LoVo (cell line): ENCODE measurements around the gene AFDN.
"Not testable (repeated sequence)": the region's sequence is repeated elsewhere in the genome, so short reads cannot be mapped to it uniquely, and the experiment has no call there.

Experiments used
- DNase-seq: peaks from one replicate; pipeline ENCODE4 v3.0.0-alpha.2; 2016; ENCODE audit warnings: low spot score

The AFDN gene

GRCh38 chr6:168000198-168001028, 173.7 kb downstream of the AFDN start:
- DNase-seq: no peak

GRCh38 chr6:168001029-168001332, 174.3 kb downstream of the AFDN start:
- DNase-seq: no peak

DNA sequence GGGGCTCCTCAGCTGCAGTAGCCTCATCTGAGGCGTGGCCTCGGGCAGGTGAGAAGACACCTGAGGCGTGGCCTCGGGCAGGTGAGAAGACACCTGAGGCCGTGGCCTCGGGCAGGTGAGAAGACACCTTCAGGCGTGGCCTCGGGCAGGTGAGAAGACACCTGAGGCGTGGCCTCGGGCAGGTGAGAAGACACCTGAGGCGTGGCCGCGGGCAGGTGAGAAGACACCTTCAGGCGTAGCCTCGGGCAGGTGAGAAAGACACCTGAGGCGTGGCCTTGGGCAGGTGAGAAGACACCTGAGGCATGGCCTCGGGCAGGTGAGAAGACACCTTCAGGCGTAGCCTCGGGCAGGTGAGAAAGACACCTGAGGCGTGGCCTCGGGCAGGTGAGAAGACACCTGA, 174.8 kb downstream of the AFDN start:
- not testable (repeated sequence) for DNase-seq

GRCh38 chr6:168002804-168003203, 176.1 kb downstream of the AFDN start:
- no peak for DNase-seq

- no peak for DNase-seq
These were observed 177.3 kb downstream of the AFDN start for GRCh38 chr6:168004023-168004422.

DNA sequence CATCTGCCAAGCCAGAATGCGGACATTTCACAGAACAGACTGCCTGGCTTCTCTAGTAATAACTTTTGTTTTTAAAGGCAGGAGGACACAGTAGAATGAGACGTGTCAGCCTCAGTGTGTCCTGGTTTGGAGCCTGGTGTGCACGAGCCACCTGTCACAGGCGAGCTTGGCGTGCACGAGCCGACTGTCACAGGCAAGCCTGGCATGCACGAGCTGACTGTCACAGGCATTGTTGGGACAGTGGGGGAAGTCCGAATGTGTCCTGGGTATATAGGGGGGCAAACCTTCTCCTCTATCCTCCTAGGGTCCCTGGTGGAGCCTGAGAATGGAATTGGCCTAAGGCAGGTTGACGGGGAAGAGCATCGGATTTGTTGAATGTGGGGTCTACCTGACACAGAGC, 178.2 kb downstream of the AFDN start:
- DNase-seq: no peak

- no peak for DNase-seq
These were observed 179.1 kb downstream of the AFDN start for GRCh38 chr6:168005796-168006195.

- peak; percentile 91 for DNase-seq
These were observed 181.1 kb downstream of the AFDN start for GRCh38 chr6:168007592-168008338.

DNA sequence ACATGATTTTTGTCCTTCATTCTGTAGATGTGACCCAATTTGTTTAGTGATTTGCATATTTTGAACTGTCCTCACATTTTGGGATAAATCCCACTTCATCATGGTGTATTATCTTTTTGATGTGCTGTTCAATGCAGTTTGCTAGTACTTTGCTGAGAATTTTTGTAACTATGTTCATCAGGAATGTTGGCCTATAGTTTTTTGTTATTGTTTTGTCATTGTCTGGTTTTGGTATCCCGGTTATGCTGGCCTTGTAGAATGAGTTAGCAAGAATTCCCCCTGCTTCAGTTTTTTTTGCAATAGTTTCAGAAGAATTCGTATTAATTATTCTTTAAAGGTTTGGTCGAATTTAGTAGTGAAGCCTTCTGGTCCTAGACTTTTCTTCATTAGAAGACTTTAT, 182.6 kb downstream of the AFDN start:
- no peak for DNase-seq

- DNase-seq: no peak
These were observed 184.6 kb downstream of the AFDN start for GRCh38 chr6:168011291-168011690.

DNA sequence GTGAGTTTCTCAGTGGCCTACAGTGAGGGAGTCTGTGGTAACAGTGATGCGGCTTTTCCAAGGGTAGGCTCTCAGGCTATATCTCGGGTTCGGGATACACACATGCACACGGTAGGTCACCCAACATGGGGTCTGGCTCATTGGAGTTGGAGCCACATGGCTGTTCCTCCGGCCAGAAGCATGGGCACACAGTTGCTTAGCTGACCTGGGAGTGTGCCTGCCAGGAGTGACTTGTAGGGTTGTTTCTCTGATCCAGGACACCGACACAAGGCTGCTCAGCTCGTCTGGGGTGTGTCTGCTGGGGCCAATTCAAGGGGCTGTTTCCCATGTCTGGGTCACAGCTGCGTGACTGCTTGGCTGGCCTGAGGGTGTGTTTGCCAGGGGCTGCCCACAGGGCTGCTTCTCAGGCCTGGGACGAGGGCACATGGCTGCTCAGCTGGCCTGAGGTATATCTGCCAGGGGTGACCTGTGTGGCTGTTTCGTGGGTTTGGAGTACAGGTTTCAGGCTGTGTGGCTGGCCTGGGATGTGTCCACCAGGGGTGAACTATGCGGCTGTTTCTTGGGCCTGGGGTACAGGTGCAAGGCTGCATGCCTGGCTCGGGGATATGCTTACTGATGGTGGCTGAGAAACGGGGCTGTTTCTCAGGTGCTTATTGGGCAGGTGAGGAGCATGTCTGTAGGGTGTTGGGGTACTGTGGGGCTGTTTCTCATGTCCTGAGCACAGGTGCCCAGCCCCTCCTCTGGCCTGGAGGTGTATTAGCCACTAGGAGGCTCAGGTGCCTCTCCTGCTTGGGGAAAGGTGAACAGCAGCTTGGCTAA, 185.9 kb downstream of the AFDN start:
- DNase-seq: no peak

GRCh38 chr6:168013250-168013915, 186.7 kb downstream of the AFDN start:
- no peak for DNase-seq

DNA sequence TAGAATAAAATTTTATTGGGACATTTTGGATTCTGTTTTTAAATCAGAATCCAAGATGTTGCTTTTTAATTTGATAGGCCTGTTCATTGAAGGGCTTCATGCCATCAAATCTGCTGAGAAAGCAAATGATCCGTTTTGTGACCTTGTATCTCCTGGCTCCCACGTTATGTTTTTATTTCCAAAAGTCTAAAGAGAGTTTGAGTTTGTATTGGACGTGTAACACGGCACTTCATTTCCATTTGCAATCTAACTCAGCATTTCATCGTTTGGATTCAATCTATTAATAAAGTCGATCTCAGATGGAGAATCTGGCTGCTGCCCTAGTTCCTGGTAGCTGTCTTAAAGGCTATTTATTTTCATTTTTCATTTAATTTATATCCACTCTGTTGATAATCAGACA, 187.7 kb downstream of the AFDN start:
- no peak for DNase-seq

DNA sequence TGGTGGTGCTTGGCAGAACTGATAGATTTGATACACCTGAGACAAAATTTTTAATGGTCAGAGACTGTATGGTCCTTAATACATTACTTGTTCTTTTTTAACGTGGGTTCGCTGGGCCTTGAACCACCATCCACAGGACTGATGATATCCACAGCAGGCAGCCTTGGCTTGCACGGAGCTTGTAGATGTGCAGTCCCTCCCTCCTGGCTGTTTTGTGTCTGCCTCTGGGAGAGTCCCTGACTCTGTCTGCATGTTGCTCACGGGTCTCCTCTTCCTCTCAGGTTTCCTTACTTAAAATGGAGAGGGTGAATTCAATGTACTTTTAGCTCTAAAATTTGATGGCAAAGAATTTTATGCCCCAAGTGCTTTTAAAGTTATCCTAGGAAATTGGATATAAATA, 188.3 kb downstream of the AFDN start:
- no peak for DNase-seq

- no peak for DNase-seq
These were observed 188.9 kb downstream of the AFDN start for GRCh38 chr6:168015482-168016175.

GRCh38 chr6:168016176-168016620, 189.5 kb downstream of the AFDN start:
- DNase-seq: no peak

DNA sequence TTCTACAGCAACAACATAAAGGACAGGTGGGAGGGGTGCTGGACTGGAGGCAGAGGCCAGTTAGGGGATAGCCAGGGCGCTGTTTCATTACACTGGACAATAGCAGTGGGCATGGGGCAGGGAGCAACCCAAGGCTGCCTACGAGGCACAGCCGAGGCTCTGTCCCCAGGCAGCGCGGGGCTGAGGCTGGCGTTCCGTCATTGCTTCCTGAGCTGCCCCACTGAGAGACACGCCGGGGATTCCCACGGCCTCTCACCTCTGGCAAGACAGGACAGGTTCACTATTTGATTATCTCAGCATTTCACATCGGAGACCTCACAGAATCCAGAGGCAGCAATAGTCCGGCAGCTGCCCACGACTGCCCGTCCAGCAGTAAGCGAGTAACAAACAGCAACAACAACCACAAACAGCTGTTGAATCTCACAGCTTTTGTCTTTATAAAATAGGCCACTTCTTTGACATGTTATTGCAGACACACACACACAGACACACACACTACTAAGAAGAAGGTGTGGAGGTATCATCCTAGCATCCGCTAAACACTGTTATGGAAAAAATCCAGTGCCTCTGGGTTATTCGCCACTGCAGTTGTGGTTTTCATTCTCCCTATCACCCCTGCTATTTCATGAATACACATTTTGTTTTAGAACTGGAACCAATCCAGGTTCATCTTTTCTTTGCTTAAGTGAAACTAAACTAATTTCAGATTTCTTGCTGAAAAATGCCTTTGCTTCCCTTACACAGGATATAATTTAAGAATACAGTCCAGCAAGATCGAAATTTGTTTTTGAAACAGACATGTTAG, 190.2 kb downstream of the AFDN start:
- DNase-seq: no peak

DNA sequence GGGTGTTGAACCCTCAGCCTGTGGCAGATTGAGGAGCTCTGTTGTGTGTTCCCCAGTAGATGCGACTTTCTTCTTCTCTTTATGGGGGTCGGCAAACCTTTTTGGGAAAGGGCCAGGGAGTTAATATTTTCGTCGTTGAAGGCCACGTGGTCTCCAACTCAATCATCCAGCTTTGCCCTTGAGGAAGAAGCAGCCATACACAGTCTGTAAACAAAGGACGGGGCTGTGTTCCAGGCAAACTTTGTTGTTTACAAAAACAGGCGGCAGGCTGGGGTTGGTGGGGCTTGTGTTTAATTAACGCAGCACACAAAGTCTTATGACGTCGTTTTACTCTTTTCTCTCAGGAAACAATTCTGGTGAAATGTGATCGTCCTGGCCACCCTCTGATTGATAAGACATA, 190.9 kb downstream of the AFDN start:
- DNase-seq: no peak

DNA sequence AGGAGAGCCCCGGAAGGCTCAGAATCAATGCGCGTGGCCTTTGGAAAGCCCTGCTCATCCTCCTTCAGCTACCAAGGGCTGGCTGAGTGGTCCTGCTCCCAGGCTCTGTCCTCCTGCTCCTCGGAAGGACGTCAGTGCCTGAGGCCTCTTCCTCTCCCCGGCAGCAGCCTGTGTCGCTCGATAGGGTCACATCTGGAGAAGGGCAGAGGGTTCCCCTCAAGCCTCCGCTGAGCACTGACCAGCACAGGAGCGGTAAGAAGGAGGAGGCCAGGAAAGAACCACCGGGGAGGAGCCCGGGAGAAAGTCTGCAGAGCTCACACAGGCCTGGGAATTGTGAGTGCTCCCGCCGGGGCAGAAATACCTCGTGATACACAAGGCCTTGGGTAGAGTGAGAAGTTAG, 192.0 kb downstream of the AFDN start:
- DNase-seq: no peak

- no peak for DNase-seq
These were observed 193.5 kb downstream of the AFDN start for GRCh38 chr6:168020242-168020641.

DNA sequence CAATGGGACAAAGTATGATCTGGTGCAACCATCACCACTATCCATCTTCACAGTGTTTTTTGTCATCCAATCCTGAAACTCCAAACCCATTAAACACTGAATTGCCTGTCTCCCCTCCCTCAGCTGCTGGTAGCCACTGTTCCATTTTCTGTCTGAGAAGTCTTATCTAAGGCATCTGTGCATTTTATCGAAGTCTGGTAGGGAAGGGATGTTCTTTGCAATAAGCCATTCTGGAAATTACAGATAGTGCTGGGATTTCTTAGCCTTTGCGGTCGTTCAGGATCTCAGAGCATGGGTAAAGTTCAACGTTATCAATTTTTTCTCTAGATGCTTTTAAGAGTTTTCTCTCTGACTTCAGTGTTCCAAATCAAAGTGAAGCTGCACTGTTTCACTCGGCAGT, 194.9 kb downstream of the AFDN start:
- no peak for DNase-seq
